NCI-H2107 treated with DMSO at 0.1 percent for 48 hours (cell line): Measurements from ENCODE around the gene AVPR2.

Source experiments
- DNase-seq: peaks from one replicate; lab custom pipeline; 2025; ENCODE audit not compliant: unreplicated experiment; lab: John Stamatoyannopoulos, UW

AVPR2 gene

DNA sequence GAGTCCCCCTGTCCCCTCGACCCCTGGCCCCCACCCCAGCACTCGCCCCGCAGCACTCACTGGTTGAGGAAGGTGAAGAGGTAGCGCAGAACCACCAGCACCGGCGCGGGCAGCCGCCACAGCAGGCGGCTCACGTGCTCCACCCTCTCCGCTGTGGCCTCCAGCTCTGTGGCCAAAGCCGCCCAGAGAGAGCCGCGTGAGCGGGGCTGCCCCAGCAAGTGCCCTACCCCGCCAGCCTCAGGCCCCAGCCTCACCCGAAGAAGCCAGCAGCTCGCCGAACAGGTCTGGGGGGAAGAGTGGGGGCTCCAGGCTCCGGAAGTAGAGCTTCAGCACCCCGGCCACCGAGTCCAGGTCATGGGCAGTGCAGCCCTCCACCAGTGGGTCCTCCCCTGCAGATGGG lies 6.0 kb downstream of the AVPR2 start:
- DNase-seq: no peak

DNA sequence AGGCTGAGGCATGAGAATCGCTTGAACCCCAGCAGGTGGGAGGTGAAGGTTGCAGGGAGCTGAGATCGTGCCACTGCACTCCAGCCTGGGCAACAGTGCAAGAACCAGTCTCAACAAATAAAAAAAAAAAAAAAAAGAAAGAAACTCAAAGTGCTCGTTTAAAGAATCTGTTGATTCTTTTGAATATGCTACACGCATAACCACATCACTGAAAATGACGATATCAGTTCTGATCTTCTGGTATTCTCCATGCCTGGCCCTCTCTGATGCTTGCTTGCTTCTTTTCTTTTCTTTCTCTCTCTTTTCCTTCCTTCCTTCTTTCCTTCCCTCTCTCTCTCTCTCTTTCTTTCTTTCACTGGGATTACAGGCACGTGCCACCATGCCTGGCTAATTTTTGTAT lies 7.3 kb downstream of the AVPR2 start:
- no peak for DNase-seq

DNA sequence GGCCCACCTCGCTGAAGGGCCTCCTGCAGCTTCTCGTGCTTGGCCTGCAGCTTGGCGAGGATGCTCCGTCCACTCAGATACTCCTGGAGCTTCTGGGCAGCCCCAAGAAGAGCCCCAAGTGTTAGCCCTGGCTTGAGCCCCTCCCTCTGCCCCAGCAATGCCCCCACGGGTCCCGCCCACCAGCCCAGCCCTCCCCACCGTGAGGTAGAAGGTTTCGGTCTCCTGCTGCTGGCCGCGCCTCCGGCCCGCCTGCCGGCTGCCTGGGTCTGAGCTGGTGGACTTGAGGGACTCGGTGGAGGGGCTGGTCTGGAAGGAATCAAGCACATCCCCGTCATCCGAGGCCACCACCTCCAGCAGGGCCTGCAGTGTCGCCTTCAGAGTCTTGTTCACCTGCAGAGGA lies 8.7 kb downstream of the AVPR2 start:
- DNase-seq: no peak

DNA sequence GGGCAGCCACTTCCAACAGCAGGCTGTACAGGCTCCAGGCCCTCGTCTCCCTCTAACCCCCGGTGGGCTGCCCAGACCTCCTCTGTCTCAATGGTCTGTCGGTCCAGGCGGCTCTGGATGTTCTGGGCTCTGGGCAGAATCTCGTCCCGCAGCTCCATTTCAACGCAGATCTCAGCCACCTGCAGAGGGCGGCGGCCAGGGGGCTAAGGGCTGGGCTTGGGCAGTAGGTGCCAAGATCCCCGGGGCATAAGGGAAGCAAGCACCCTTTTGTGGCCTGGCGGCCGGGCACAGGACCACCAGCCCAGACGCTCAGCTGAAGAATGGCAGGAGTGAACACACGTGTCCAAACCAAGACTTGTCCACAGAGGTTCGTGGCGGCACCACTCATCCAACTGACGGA lies 9.2 kb downstream of the AVPR2 start:
- DNase-seq: no peak

DNA sequence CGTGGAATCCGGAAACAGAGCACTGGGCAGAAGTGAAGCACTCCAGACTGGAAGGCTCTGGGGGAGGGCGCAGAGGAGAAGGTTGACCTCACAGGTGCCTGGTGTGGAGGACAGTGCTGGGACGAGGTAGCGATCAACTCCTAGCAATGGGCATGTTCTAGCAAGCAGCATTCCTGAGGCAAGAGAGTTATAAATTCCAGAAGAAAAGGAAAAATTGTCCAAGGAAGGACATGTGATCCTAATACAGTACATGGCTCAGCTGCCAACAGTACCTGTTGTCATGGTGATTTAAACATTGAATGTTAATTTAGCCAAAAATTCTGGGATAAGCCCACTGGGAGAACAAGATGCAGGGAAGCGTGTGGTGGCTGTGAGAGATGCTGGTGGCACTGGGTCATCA lies 13.4 kb downstream of the AVPR2 start:
- no peak for DNase-seq

DNA sequence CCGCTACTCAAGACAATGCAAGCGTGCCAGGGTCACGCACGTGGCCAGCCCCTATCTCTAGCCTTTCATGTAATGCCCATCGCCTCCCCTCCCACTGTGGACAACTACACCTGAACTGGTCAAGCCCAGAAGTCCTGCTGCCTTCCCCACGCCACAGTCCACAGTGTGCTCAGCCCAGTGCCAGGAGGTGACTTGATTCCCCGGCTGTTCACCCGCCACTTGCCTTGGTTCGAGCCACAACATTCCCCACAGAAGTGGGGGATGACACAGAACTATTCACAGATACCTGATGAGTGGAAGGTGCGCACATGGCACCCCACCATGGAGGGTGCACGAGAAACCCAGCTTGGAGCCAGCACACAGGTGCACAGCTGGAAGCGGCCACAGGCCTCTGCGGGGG lies 14.8 kb downstream of the AVPR2 start:
- no peak for DNase-seq

DNA sequence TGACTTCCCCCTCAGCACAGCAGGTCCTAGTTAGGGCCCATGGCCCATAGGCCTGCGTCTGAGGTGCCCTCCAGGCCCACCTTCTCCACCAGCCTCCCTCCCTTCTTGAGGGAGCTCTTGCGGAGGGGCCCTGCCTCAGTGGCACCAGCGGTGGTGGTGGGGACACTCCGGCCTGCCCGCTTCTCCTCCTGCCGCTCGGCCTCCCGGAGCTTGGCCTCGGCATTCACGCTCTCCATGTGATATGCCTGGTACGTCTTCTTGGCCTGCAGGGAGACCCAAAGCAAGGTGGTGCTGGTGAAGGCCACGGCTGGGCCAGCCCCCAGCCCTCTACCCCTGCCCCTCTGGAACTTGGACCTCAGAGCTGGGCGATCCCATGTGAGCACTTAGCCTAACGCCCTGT lies 16.1 kb downstream of the AVPR2 start:
- DNase-seq: no peak

DNA sequence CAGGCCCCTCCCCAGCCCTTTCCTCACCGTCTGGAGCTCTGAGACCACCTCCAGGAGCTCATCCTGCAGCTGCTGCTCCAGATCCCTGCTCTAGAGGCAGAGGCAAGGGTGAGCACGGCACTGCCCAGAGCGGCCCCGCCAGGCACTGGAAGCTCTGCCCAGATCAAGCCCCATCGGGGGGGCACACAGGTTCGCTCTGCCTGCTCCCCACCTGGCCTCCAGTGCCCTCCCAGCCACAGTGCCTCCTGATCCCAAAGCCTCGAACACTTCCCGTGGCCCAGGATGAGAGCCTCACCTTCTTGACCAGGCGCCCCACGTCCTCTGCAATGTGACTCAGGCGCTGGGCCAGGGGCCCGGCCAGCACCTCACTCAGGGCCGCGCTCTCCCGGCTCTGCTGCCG lies 16.6 kb downstream of the AVPR2 start:
- DNase-seq: no peak

DNA sequence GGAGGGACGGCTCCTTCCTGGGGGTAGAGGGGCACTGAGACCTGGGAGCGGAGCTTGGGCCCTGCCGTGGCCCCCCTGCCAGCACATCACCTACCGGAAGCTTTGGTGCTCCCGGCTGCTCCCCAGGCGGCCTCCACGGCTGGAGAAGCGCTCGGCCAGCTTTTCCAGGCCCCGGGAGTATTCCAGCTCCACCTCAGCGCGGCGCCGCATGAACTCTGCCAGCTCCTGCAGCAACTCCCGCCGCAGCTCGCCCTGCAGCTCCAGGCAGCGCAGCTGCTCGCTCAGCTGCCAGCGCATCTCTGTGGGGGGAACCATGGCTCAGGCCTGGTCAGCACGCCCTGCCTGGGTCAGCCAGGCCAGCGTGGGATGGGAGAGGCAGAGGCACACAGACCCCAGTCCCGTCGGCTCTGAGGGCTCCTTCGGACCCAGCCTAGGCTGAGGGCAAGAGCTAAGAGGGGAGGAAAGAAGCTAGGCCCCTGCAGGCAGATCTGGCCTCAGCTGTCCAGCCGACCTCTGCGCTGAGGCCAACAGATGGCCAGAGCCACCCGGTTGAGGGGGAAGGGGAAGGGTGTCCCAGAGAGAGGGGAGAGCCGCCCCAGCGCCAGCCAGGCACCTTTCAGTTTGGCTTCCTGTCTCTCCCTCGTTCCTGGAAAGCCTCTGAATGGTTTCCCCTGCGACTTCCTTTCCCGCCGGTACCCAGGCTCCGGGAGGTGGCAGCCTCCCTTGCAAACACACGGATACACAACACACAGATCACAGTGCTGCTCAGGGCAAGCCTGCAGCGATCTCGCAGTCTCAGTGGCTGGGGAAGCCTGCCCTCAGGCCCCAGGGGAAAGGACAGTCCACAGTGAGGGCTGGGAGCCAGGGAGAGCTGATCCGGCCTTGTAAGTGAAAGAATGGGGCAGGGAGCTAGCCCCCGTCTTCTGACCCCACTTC lies 17.3 kb downstream of the AVPR2 start:
- peak; percentile 23 for DNase-seq

DNA sequence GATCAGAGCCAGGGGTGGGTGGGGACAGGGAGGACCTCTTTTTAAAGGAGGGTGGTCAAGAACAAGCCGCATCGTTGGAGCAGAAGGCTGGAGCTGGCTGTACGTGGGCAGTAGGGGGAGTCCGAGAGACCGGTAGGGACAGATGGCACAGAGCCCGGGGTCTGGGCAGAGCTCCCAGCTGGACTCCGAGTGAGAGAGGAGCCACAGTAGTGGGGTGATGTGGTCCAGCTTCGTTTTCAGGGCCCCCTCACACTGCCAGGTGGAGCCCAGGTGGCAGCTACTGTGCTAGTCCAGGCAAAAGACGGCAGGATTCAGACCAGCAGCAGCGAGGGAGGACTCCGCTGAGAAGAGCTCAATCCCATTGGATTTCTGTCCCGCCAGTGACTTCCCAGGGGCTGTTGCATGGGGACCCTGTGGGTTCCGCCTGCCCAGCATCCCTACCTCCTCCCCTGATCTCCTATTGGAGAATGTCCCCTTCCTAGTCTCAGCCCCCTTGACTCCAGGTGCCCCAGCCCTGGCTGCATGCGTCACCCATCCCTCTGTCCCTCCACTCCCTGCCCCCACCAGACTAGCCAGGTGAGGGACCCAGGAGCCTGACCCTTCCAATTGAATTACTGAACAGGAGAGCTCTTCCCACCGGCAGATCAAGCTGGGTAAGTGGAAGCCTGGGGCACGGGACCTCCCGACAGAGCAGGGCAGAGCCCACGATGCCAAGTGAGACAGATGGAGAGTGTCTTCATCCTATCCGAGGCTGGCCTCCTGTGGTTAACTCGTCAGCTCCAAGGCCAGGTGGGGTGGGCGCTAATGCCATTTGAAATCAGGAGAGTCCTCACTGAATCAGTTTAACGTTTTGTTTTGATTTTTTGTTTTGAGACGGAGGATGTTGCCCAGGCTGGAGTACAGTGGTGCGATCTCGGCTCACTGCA lies 18.7 kb downstream of the AVPR2 start:
- DNase-seq: peak; percentile 23

DNA sequence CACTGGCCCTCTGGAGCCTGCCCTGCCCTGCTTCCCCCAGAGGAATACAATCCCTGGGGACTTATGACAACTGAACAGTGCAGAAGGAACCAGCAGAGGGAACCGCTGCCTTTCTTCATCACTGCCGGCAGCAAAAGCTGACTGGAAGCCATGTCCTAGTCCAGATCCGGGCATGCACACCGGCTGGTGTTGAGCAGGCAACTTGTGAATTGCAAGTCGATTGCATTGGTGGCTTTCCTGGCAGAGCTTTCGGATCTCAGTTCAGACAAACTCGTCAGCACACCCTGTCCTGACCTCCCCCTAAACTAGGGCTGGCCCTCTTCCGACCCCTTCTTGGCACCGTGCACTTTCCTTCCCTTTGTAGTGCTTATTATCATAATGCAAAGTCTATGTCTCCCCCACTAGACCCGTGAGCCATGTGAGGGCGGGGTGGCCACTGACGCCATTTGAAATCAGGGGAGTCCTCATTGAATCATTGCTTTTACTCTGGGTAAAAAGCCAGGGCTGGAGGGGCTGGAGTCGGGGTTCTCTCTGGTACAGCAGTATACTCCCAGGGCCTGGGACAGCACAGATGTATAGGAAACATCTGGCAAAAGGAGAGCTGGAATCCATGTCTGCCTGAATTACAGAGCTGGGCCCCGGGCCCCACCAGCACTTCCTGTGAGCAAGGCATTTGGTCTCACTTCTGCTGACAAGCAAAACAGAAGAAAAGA lies 19.8 kb downstream of the AVPR2 start:
- DNase-seq: peak; percentile 42

DNA sequence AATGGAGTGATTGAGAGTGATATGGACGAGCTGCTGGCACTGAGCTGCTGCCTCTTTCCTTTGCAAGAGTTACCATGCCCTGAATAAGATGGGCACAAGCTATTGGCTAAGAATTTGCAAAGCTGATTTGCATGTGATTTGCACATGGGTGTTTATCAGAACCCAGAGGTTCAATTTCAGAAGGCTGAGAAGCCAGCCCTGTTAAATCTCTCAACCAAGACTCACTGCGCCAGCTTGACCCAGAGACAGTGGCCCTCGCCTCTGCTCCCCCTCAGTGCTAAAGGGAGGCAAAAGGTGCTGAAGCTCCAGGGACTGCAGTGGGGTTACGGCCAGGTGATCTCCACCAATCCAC lies 20.9 kb downstream of the AVPR2 start:
- no peak for DNase-seq

DNA sequence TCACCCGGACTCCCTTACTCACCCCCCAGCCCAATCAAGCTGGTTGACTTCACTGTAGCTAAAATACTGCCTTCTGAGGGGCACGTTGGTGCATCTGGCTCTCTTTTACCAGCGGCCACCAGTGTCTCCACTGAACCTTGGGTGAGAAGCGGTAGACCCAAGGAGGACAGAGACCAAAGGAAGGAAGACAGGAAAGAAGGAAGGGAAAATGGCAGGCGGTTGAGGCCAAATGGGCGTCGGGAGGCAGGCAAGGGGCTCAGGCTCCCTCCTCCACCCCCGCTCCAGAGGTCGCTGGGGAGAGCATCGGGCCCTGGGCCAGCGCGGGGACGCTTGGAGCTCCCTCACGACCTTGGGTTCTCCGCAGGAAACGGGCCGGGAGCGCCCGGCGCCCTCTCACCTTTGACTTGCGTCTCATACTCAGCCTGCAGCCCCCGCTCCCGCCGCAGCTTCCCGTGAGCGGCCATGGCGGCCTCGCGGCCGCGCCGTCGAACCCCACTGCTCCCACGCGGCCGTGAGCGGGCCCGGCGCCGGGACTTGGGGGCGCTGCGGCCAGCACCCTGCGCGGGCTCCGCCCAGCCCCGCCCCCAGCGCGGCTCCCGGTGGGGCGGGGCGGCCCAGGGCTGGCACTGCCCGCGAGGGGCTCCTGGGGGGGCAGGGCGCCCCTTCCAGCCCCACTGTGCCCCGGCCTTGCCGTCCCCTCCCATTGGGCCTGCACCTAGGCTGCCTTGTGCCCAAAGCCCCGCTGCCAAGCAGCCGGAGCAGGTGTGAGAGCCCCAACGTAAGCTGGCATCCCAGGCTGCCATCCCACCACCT lies 21.5 kb downstream of the AVPR2 start, which contains the start of gene ARHGAP4:
ARHGAP4 (minus strand) TSS at position 526 of the 813 bp plus-strand sequence; CDS start at position 464, 62 bp downstream.
- no peak for DNase-seq

DNA sequence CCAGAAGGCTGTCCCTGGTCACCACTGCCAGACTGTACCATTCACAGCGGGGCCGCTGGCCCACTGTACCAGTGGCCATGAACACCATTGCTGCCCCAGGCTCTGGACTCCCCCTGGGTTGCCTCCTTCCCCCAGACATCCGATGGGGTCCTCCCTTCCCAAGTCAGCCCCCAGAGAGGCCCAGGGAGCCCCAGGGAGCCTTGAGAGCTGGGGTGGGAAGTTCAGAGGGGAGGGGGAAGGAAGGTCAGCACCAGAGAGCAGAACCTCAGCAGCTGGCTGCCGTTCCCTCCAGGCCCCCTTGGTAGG lies 22.0 kb downstream of the AVPR2 start:
- no peak for DNase-seq

DNA sequence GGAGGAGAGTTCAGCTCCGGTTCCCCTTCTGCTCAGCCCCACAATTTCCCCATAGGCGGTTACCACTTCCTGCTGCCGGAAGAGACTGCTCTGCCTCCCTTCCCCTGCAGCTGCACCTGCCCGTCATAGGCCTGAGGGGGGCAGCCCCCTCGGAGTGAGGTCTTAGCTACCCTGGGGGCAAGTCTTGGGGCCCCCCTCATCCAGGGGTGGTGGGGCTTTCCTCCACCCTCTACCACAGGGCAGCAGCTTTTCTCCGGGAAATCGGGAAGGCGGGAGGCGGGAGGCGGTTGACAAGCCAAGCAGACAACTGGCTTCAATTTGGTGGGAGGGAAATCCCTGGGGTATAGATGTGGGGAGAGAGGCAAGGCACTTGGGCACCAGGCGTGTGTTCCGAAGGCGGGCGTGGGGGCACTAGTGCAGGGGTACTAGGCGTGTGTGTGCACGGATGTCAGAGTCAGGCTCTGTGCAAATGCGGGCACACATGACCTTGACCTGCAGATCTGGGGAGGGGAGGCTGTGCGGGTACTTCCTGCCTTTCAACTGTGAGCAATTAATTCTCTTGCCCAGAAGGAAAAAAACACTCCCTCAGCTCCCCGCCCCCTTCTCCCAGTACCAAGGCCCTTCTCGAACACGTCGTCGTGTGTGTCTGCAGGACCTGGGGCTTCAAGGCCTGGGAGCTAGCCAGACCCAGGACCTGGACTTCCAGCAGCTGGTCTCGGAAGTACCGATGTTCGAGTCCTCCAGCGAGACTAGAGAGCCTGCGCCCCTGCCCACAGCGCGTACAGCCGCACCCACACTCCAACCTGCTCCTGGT lies 22.6 kb downstream of the AVPR2 start:
- DNase-seq: peak; percentile 87

DNA sequence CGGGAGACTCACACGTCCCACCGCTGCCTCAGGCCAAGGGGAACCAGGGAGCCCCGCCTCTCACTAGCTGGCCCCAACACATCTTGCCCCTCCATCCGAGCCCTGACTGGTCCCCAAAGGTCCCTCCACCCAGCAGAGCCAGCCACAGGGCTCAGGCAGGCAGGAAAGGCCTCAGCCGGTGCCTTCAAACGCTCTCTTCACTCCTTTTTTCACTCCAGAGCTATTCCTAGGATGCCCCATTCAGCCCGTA lies 23.1 kb downstream of the AVPR2 start:
- DNase-seq: no peak

DNA sequence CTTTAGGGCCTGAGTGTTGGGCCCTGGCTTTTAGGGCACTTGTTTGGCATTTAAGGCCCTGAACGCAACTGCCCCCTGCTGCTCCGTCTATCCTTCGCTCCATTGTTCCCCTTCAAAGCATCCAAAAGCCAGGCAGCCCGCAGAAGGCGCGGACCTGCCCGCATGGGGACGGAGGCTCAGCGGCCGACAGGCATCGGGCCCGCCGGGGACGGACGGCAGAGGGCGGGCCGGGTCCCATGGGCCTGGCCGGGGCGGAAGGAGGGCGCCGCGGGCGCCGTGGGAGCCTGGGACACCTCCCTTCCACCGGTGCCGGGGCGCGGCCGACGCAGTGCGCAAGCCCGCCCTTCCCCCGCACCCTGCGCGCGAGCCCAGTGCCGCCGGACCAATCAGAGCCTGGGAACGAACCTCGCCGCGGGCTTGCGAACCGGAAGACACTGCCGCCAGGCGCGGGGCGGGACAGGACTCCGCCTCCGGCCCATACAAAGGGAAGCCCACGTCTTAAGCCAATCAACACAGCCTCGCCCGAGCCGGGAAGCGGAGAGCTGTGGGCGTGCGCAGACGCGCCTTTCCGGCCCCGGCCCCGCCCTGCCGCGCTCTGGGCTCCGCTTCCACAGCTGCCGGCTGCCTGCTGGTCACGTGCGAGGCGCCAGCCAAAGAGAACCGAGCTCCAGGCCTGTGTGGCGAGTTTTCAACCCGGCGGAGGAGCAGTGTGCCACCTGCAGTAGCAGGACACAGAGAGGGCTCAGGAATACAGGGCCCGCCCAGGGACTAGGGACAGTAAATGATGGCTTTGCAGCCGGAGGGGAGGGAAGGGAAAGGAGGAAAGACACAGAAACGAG lies 23.7 kb downstream of the AVPR2 start:
- peak; percentile 95 for DNase-seq

DNA sequence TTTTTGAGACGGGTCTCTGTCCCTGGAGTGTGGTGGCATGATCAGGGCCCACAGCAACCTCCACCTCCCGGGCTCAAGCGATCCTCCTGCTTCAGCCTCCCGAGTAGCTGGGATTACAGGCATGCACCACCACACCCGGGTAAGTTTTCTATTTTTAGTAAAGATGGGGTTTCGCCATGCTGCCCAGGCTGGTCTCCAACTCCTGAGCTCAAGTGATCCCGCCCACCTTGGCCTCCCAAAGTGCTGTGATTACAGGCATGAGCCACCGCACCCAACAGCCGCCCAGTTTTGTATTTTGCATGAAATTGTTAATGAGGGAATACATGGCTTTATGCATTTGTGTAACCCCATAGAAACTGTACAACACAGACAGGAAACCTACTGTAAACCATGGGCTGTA lies 24.4 kb downstream of the AVPR2 start:
- DNase-seq: no peak

DNA sequence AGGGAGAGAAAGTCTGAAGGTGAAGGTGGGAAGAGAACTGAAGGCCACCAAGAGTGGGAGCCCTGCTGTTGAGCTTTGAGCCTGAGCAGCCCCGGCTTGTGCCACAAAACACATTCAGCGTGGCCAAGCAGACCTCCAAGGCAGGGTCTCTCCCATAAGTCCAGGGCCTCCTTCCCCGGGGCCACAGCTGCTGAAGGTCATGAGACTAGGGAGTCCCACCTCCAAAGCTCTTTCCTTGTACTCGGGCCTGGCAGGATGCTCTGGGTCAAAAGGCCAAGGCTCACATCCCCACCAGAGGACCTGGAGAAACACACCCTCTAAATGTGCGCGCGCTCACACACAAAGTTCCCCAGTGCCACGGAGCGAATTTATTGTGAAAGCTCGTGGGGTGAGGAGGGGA lies 25.1 kb downstream of the AVPR2 start:
- DNase-seq: no peak
